Panc1 (cell line): ENCODE measurements around the gene WAPL. TPM values are rescaled to one million over a fixed set of nuclear protein-coding genes. Genes with fewer than 3 reads are reported as not detected.

Source experiments
- ATAC-seq: fragments of 200-7000 bp; cut with Tn5 transposase; 2 replicates; pipeline ENCODE4 v1.9.1; 2020; ENCODE audit warnings: mild to moderate bottlenecking, moderate library complexity
- BruUV-seq: library from RNA; stranded (reverse); fragments of 400-500 nt; replicated peaks from 2 replicates; lab custom pipeline; 2021; lab: Mats Ljungman, UMichigan
- CTCF ChIA-PET: fragments of 300-600 bp; sonication (Branson Sonifier 250); formaldehyde crosslinking; loops from one replicate; lab custom pipeline; 2022; ENCODE audit warnings: antibody characterized with exemption; lab: Charles Lee
- POLR2A ChIA-PET: fragments of 300-600 bp; sonication (Branson Sonifier 250); formaldehyde crosslinking; loops from one replicate; lab custom pipeline; 2022; ENCODE audit warnings: antibody characterized with exemption; lab: Charles Lee
- DNase-seq: peaks from one replicate; pipeline ENCODE4 v3.0.0-alpha.2; 2010; ENCODE audit warnings: low read depth, low spot score
- H3K27ac ChIP-seq: 2 replicates; pipeline ENCODE4 v1.5.1; 2011; ENCODE audit warnings: mild to moderate bottlenecking, low read length, inconsistent platforms
- H3K27me3 ChIP-seq: fragments of 200-500 bp; sonication (Bioruptor generic); 2 replicates; pipeline ENCODE4 v1.6.0; 2014; ENCODE audit warnings: low read length, inconsistent platforms; ENCODE audit not compliant: control insufficient read depth, insufficient read depth
- H3K36me3 ChIP-seq: fragments of 200-500 bp; sonication (Bioruptor generic); 2 replicates; pipeline ENCODE4 v1.5.1; 2014; ENCODE audit warnings: inconsistent platforms, mild to moderate bottlenecking, low read length, moderate library complexity; ENCODE audit not compliant: control insufficient read depth, insufficient read depth
- H3K4me1 ChIP-seq: 2 replicates; pipeline ENCODE4 v1.5.1; 2011; ENCODE audit warnings: inconsistent platforms, mild to moderate bottlenecking, low read length, moderate library complexity; ENCODE audit not compliant: control insufficient read depth, insufficient read depth
- H3K4me3 ChIP-seq, 2 experiments: 2 replicates each; pipeline ENCODE4 v1.5.1; 2011 to 2012; ENCODE audit warnings: low read depth in 2 of 2, low read length in 2 of 2, mild to moderate bottlenecking in 2 of 2, inconsistent platforms in 1 of 2, moderate library complexity in 1 of 2
- H3K9me3 ChIP-seq: fragments of 200-500 bp; sonication (Bioruptor generic); 2 replicates; pipeline ENCODE4 v1.5.1; 2014; ENCODE audit warnings: low read depth, mild to moderate bottlenecking, inconsistent platforms, low read length, moderate library complexity; ENCODE audit not compliant: control insufficient read depth, insufficient read depth
- POLR2AphosphoS5 ChIP-seq: IDR thresholded peaks from 2 replicates; pipeline ENCODE4 v1.6.1; 2012; ENCODE audit warnings: mild to moderate bottlenecking, low read depth, low read length, moderate library complexity
- SIN3A ChIP-seq: IDR thresholded peaks from 2 replicates; pipeline ENCODE4 v1.6.1; 2012; ENCODE audit warnings: low read depth, mild to moderate bottlenecking, low read length, moderate library complexity, borderline replicate concordance; ENCODE audit not compliant: insufficient read depth
- TCF7L2 ChIP-seq: IDR thresholded peaks from 2 replicates; pipeline ENCODE4 v1.6.1; 2011; ENCODE audit warnings: mild to moderate bottlenecking, low read depth, low read length, inconsistent platforms
- in situ Hi-C: cut with HindIII; loops from 2 replicates; pipeline ENCODE4 v1.10.0; 2016; ENCODE audit warnings: low sequenced_read_pairs, low pct_unique_long_range_greater_than_20kb
- intact Hi-C: fragments of 100-400 bp; cut with micrococcal nuclease; formaldehyde crosslinking; loops from one replicate; pipeline ENCODE4 v1.10.0; 2022; ENCODE audit not compliant: unreplicated experiment
- total RNA-seq: library from RNA; stranded (reverse); gene quantifications from one replicate; pipeline ENCODE4 v1.2.1, GENCODE V29; 2021; ENCODE audit not compliant: unreplicated experiment
- TF ChIP-seq, protein P1 (sequence below), 2 experiments: IDR thresholded peaks; 2 replicates each; pipeline ENCODE4 v1.6.1; 2011 to 2012; ENCODE audit warnings: low read depth in 2 of 2, control low read depth in 1 of 2, low read length in 1 of 2, mild to moderate bottlenecking in 1 of 2, moderate library complexity in 1 of 2; ENCODE audit not compliant: insufficient read depth in 1 of 2
- TF ChIP-seq, protein P2 (sequence below): fragments of 450-650 bp; IDR thresholded peaks from 2 replicates; pipeline ENCODE4 v1.5.1; 2017; ENCODE audit warnings: mild to moderate bottlenecking

WAPL gene
- total RNA-seq, 1 experiment from 2014 or later: 56.2 TPM

DNA sequence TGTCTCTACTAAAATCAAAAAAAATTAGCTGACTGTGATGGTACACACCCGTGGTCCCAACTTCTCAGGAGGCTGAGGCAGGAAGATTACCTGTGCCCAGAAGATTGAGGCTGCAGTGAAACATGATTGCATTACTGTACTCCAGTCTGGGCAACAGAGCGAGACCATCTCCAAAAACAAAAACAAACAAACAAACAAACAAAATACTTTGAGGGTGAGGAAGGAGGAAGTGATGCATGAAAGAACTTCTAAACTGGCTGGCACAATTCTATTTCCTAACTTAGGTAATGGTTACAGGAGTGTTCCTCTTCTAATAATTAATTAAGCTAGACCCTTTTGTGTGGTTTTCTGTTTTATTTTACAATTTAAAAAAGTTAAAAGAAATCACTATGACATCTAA, 15.5 kb downstream of the WAPL start:
- peak; percentile 61 for DNase-seq
- H3K9me3 ChIP-seq: no peaks in the 10 kb centered on the region
- H3K4me3 ChIP-seq: no peak overlapping the region
- peaks cover 8% of the 10 kb centered on the region; the same call in 1 of the 2 replicates for H3K36me3 ChIP-seq
- no TSS peak for BruUV-seq
- peak; percentile 68; the same call in 1 of the 2 replicates for ATAC-seq
- in situ Hi-C loops: no loop called here
- H3K27ac ChIP-seq: no peak overlapping the region
- ChIA-PET CTCF (no interaction called here), POLR2A (no interaction called here)
- H3K27me3 ChIP-seq: no peaks in the 10 kb centered on the region
- no peak for TF ChIP-seq SIN3A
- TF ChIP-seq, protein P1, sequence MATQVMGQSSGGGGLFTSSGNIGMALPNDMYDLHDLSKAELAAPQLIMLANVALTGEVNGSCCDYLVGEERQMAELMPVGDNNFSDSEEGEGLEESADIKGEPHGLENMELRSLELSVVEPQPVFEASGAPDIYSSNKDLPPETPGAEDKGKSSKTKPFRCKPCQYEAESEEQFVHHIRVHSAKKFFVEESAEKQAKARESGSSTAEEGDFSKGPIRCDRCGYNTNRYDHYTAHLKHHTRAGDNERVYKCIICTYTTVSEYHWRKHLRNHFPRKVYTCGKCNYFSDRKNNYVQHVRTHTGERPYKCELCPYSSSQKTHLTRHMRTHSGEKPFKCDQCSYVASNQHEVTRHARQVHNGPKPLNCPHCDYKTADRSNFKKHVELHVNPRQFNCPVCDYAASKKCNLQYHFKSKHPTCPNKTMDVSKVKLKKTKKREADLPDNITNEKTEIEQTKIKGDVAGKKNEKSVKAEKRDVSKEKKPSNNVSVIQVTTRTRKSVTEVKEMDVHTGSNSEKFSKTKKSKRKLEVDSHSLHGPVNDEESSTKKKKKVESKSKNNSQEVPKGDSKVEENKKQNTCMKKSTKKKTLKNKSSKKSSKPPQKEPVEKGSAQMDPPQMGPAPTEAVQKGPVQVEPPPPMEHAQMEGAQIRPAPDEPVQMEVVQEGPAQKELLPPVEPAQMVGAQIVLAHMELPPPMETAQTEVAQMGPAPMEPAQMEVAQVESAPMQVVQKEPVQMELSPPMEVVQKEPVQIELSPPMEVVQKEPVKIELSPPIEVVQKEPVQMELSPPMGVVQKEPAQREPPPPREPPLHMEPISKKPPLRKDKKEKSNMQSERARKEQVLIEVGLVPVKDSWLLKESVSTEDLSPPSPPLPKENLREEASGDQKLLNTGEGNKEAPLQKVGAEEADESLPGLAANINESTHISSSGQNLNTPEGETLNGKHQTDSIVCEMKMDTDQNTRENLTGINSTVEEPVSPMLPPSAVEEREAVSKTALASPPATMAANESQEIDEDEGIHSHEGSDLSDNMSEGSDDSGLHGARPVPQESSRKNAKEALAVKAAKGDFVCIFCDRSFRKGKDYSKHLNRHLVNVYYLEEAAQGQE (IDR thresholded peaks at IDR 0.05; ENCODE audit: insufficient read depth in 1 of 2, low read depth in 2 of 2, low read length in 1 of 2): no peak
- TF ChIP-seq, protein P2, sequence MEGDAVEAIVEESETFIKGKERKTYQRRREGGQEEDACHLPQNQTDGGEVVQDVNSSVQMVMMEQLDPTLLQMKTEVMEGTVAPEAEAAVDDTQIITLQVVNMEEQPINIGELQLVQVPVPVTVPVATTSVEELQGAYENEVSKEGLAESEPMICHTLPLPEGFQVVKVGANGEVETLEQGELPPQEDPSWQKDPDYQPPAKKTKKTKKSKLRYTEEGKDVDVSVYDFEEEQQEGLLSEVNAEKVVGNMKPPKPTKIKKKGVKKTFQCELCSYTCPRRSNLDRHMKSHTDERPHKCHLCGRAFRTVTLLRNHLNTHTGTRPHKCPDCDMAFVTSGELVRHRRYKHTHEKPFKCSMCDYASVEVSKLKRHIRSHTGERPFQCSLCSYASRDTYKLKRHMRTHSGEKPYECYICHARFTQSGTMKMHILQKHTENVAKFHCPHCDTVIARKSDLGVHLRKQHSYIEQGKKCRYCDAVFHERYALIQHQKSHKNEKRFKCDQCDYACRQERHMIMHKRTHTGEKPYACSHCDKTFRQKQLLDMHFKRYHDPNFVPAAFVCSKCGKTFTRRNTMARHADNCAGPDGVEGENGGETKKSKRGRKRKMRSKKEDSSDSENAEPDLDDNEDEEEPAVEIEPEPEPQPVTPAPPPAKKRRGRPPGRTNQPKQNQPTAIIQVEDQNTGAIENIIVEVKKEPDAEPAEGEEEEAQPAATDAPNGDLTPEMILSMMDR: no peak
- TF ChIP-seq POLR2AphosphoS5: no peak
- no peak for TF ChIP-seq TCF7L2
- H3K4me1 ChIP-seq: peaks cover 25% of the 10 kb centered on the region
- intact Hi-C loops: no loop called here

DNA sequence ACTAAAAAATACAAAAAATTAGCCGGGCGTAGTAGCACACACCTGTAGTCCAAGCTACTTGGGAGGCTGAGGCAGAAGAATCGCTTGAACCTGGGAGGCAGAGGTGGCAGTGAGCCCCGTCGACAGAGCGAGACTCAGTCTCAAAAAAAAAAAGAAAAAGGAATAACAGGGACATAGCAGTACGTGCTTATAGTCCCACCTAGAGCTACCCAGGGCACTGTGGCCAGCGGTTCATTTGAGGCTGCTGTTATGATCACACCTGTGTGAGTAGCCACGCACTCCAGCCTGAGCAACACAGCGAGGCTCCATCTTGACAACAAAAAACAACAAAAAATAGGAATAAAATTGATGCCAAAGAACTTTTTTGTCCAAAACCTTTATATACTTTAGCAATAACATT, 17.1 kb downstream of the WAPL start:
- Histone ChIP-seq H3K4me3 (no peak overlapping the region), H3K27ac (no peak overlapping the region), H3K9me3 (no peaks in the 10 kb centered on the region), H3K36me3 (peaks cover 18% of the 10 kb centered on the region), H3K4me1 (peaks cover 25% of the 10 kb centered on the region), H3K27me3 (no peaks in the 10 kb centered on the region)
- POLR2A ChIA-PET: no interaction called here
- ATAC-seq (no peak), DNase-seq (no peak)
- CTCF ChIA-PET: interaction anchor here (0.7 kb wide), 1 partner anchor 27 kb away, joined by 3 read pairs; no protein-coding TSS in a partner anchor
- no peak for TF ChIP-seq TCF7L2
- no peak for TF ChIP-seq POLR2AphosphoS5
- TF ChIP-seq, protein P1 (IDR thresholded peaks at IDR 0.05; ENCODE audit: insufficient read depth in 1 of 2, low read depth in 2 of 2, low read length in 1 of 2): no peak
- TF ChIP-seq SIN3A: no peak
- TF ChIP-seq, protein P2: no peak
- in situ Hi-C loops: no loop called here
- intact Hi-C loops: no loop called here
- BruUV-seq: no TSS peak
